ENCODE measurements around the gene EFCAB5. TPM values are rescaled to one million over a fixed set of nuclear protein-coding genes. Genes with fewer than 3 reads are reported as not detected.

EFCAB5 gene
- total RNA-seq, 1 donor from 2014 or later: 1.8 TPM

DNA sequence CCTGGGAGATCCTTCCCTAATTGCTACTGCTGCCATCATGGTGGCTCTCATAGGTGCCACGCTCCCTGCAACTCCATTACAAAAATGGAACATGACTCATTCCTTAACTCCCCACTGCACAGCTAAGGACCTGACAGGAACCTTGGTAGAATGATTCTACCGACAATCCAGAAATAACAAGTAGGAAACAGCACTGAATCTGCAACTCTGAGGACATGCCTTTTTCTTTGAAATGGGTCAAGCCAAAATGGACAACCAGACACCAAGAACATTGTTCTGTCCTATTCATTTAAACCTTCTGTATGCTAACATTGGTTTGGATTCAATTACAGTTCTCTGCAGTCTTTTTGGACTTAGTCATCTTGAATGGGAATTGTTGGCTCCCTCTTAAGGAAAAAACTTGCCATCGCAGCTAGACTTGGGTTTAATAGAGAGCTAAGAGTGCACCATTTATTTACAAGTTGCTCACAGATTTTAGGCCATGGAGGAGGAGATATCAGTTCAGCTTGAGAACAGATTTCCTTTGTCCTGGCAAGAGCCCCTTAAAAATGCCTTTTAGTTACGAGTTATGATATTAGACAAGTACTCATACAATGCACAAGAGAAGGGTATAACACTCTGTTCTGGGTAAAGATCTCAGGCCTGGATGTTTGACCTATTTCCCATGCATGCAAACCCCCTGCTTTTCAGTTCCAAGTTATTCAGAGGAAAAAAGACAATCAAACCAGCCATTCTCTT, 154.2 kb downstream of the EFCAB5 start:
- Histone ChIP-seq H3K27me3 (ENCODE audit: low read depth) (no peaks in the 10 kb centered on the region), H3K36me3 (no peaks in the 10 kb centered on the region), H3K4me3 (no peak overlapping the region), H3K27ac (no peak overlapping the region), H3K4me1 (peaks cover 4% of the 10 kb centered on the region), H3K9me3 (no peaks in the 10 kb centered on the region)
- intact Hi-C loops (cut with DNase I): no loop called here
- no peak for DNase-seq
- peak in 1 of 2 donors; percentile 46 for ATAC-seq
- peak; percentile 46 for TF ChIP-seq CTCF (IDR thresholded peaks at IDR 0.05)

- no peak overlapping the region for H3K27ac ChIP-seq
- H3K36me3 ChIP-seq: no peaks in the 10 kb centered on the region
- H3K9me3 ChIP-seq: no peaks in the 10 kb centered on the region
- ATAC-seq (no peak), DNase-seq (no peak)
- intact Hi-C loops (cut with DNase I): no loop called here
- no peak overlapping the region for H3K4me3 ChIP-seq
- no peaks in the 10 kb centered on the region for H3K27me3 ChIP-seq (ENCODE audit: low read depth)
- H3K4me1 ChIP-seq: peaks cover 8% of the 10 kb centered on the region
- no peak for TF ChIP-seq CTCF (IDR thresholded peaks at IDR 0.05)
Observed at GRCh38 chr17:30101686-30102390, 160.4 kb downstream of the EFCAB5 start.

GRCh38 chr17:30103921-30104320, 162.5 kb downstream of the EFCAB5 start:
- H3K27ac ChIP-seq: no peak overlapping the region
- intact Hi-C loops (cut with DNase I): no loop called here
- DNase-seq: no peak
- no peak overlapping the region for H3K4me3 ChIP-seq
- H3K9me3 ChIP-seq: no peaks in the 10 kb centered on the region
- H3K27me3 ChIP-seq (ENCODE audit: low read depth): no peaks in the 10 kb centered on the region
- H3K4me1 ChIP-seq: peaks cover 8% of the 10 kb centered on the region
- no peak for ATAC-seq
- H3K36me3 ChIP-seq: no peaks in the 10 kb centered on the region
- TF ChIP-seq CTCF (IDR thresholded peaks at IDR 0.05): no peak

DNA sequence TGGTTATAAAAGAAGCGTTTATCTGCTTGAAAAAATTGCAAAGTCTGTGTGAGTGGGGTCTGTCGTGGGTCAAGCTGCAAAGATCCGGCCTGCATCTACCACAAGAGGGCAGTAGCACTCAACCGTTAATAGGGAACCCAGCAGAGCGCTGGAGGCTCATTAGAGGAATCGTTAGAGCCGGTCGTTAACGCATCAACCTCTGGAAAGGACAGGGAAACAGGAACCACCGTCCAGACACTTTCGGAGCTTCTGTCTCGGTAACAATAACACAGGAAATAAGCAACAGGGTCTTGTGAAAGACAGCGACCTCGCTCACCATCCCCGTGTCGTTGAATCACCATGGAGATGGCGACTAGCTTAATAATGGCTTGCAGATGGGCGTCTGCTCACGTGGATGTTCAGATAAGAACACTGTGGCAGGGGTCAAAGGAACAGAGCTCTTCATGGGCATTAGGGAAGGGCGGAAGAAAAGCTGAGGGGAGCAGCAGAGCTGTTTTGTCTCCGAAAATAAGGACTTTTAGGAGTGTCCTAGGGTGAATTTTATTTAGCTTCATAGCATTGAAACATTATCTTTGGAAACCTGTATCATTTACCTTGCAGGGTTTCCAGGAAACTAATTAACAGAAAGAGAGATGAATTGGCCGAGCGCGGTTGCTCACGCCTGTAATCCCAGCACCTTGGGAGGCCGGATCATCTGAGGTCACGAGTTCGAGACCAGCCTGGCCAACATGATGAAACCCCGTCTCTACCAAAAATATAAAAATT, 163.3 kb downstream of the EFCAB5 start:
- ATAC-seq: peak; percentile 98 to 99
- H3K9me3 ChIP-seq: no peaks in the 10 kb centered on the region
- no peaks in the 10 kb centered on the region for H3K27me3 ChIP-seq (ENCODE audit: low read depth)
- H3K27ac ChIP-seq: peak overlapping the region; percentile 51
- DNase-seq: peak; percentile 84
- peaks cover 8% of the 10 kb centered on the region for H3K4me1 ChIP-seq
- peak overlapping the region; percentile 44 for H3K4me3 ChIP-seq
- H3K36me3 ChIP-seq: no peaks in the 10 kb centered on the region
- peak; percentile 91 for TF ChIP-seq CTCF (IDR thresholded peaks at IDR 0.05)
- intact Hi-C loops (cut with DNase I): loop anchor here (5.0 kb wide), 1 partner anchor 233 kb away; no protein-coding TSS in a partner anchor

GRCh38 chr17:30112794-30113193, 171.4 kb downstream of the EFCAB5 start:
- no peak for TF ChIP-seq CTCF (IDR thresholded peaks at IDR 0.05)
- Histone ChIP-seq H3K27ac (no peak overlapping the region), H3K4me3 (no peak overlapping the region), H3K27me3 (ENCODE audit: low read depth) (no peaks in the 10 kb centered on the region), H3K9me3 (no peaks in the 10 kb centered on the region), H3K4me1 (peaks cover 5% of the 10 kb centered on the region), H3K36me3 (no peaks in the 10 kb centered on the region)
- intact Hi-C loops (cut with DNase I): no loop called here
- no peak for ATAC-seq
- DNase-seq: no peak
